ENCODE data around the gene CITED1. TPM values are rescaled to one million over a fixed set of nuclear protein-coding genes. Genes with fewer than 3 reads are reported as not detected.

The CITED1 gene
- total RNA-seq, 2 experiments from 2014 or later = not detected

DNA sequence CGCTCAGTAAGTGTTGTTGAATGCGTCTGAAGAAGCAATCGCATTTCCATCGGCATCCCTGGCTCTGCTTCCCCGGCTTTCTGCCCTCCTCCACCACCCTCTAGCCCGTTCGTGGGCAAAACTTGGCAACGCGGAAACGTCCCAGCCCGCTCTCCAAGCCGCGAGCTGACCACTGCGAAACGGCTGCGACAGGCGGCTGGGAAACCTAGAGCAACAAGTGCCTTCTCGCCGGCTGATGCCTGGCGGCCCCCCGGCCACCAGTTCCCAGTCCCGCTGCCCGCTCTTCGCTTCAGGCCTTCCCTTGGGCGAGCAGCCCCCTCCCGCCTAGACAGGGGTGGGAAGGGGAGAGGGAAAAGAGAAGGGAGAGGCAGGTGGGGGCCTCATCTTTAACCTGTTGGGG, 837 bp downstream of the CITED1 start:
- H3K27me3 Mint-ChIP-seq = peaks cover 77% of the 10 kb centered on the region
- H3K4me3 Mint-ChIP-seq = peak overlapping the region; percentile 19
- CTCF ChIA-PET = no interaction called here
- H3K9me3 Mint-ChIP-seq = no peaks in the 10 kb centered on the region
- H3K4me1 Mint-ChIP-seq = peaks cover 24% of the 10 kb centered on the region
- H3K36me3 Mint-ChIP-seq (ENCODE audit: low read depth) = no peaks in the 10 kb centered on the region
- POLR2A ChIA-PET = no interaction called here
- DNase-seq = no peak
- H3K27ac Mint-ChIP-seq = no peak overlapping the region

GRCh38 chrX:72301781-72302180, 3.9 kb downstream of the CITED1 start:
- ChIA-PET CTCF (interaction anchor here (1.1 kb wide), 1 partner anchor 25 kb away, joined by 3 read pairs; the partner anchor contains the start of gene RPS4X), POLR2A (no interaction called here)
- Mint-ChIP-seq H3K27ac (no peak overlapping the region), H3K27me3 (peaks cover 63% of the 10 kb centered on the region), H3K9me3 (no peaks in the 10 kb centered on the region), H3K36me3 (ENCODE audit: low read depth) (no peaks in the 10 kb centered on the region), H3K4me3 (no peak overlapping the region), H3K4me1 (peaks cover 12% of the 10 kb centered on the region)
- DNase-seq = no peak

DNA sequence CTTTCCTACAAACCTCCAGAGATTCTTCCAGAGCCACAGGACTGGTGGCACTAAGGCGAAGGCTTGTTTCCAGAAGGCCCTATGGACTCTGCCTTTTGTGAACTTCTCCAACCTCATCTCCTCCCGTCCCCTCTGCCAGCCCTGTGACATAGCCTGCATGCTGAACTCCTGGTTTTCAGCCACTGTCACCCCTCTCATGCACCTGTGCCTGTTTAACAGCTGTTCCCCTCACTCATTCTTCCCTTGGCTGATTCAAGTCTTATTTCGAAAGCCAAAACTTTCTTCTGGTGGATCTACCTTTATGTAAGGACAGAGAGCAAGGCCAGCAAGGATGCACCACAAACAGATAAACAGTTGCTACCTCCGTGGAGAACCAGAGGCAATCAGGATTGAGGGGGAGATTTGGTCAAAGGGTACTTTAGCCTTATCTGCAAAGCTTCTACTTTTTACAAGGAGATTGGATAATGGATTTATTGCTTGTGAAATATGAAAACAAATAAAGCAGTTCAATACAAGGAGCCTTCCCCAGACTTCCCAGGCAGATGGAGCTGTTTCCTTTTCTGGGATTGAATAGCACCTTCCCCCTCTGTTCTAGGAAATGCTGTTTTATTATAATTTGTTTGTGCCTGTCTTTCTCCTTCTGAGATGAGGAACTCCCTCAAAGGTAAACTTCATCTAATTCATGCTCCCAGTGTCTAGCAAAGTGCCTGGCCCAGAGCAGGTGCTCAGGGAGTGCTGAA, 5.7 kb downstream of the CITED1 start:
- H3K36me3 Mint-ChIP-seq (ENCODE audit: low read depth) = no peaks in the 10 kb centered on the region
- ChIA-PET POLR2A (no interaction called here), CTCF (interaction anchor here (0.5 kb wide), 1 partner anchor 903 kb away, joined by 3 read pairs; no protein-coding TSS in a partner anchor)
- H3K9me3 Mint-ChIP-seq = no peaks in the 10 kb centered on the region
- H3K27ac Mint-ChIP-seq = no peak overlapping the region
- no peak overlapping the region for H3K4me3 Mint-ChIP-seq
- peaks cover 5% of the 10 kb centered on the region for H3K4me1 Mint-ChIP-seq
- H3K27me3 Mint-ChIP-seq = peaks cover 63% of the 10 kb centered on the region
- DNase-seq = no peak

- DNase-seq = no peak
- no peaks in the 10 kb centered on the region for H3K9me3 Mint-ChIP-seq
- POLR2A ChIA-PET = no interaction called here
- H3K27me3 Mint-ChIP-seq = peaks cover 47% of the 10 kb centered on the region
- H3K4me3 Mint-ChIP-seq = no peak overlapping the region
- H3K36me3 Mint-ChIP-seq (ENCODE audit: low read depth) = no peaks in the 10 kb centered on the region
- H3K4me1 Mint-ChIP-seq = no peaks in the 10 kb centered on the region
- CTCF ChIA-PET = interaction anchor here (1.2 to 2.1 kb wide), 2 partner anchors 20 to 275 kb away, joined by 3 to 11 read pairs; partner anchors contain the start of gene RPS4X
- no peak overlapping the region for H3K27ac Mint-ChIP-seq
Measured at GRCh38 chrX:72297953-72298730, 7.6 kb downstream of the CITED1 start.

DNA sequence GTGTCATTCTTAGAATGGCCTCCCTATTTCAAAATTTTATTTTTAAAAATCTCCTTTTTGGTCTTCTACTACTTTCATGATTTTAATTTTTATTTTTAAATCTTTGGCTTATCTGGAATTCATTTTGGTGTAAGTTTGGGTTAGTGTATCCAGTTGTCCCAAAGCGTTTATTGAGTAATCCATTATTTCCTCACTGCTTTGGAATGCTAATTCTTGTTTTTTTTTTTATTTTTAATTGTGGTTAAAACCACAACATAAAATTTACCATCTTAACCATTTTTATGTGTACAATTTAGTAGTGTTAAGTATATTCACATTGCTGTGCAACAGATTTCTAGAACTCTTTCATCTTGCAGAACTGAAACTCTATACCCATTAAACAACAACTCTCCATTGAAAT, 8.7 kb downstream of the CITED1 start:
- no peaks in the 10 kb centered on the region for H3K4me1 Mint-ChIP-seq
- H3K4me3 Mint-ChIP-seq = no peak overlapping the region
- no peaks in the 10 kb centered on the region for H3K9me3 Mint-ChIP-seq
- DNase-seq = no peak
- H3K27me3 Mint-ChIP-seq = peaks cover 38% of the 10 kb centered on the region
- CTCF ChIA-PET = interaction anchor here (2.1 kb wide), 1 partner anchor 19 kb away, joined by 11 read pairs; the partner anchor contains the start of gene RPS4X
- POLR2A ChIA-PET = no interaction called here
- no peak overlapping the region for H3K27ac Mint-ChIP-seq
- H3K36me3 Mint-ChIP-seq (ENCODE audit: low read depth) = no peaks in the 10 kb centered on the region

DNA sequence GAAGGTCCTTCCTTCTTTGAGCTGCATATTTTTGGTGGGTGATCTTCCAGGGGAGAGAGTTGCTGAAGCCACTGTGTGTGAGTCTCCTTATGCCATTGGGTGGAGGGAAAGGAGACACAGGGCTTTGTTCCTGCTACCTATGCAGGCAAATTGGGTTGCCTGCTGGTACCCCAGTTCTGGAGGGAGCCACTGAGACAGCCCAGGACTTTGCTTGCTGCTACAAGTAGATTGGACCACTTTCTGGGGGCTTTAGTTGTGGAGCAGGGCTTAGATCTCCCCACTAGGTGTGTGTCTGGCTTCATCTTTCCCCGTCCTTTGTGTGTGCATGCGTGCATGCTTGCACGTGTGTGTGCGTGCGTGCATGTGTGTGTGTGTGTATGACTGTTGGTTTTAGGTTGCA, 10.0 kb downstream of the CITED1 start:
- CTCF ChIA-PET = interaction anchor here (0.9 kb wide), 1 partner anchor 50 kb away, joined by 4 read pairs; no protein-coding TSS in a partner anchor

DNA sequence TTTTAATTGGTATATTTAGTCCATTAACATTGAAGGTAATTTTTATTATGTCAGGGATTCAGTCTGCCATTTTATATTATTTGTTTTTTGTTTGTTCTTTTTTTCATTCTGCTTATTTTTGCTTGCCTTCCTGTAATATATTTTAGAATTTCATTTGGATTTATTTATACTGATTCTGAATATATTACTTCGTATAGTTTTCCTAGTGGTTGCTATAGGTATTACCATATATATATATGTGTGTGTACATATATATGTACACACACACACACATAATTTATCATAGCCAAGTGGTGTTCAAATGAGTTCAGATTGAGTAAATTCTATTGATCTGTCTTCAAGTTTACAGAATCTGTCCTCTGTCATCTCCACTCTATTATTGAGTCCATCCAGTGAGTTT, 11.2 kb downstream of the CITED1 start:
- DNase-seq = no peak
- H3K27me3 Mint-ChIP-seq = peaks cover 28% of the 10 kb centered on the region
- POLR2A ChIA-PET = no interaction called here
- no peak overlapping the region for H3K4me3 Mint-ChIP-seq
- CTCF ChIA-PET = no interaction called here
- H3K27ac Mint-ChIP-seq = no peak overlapping the region
- H3K9me3 Mint-ChIP-seq = no peaks in the 10 kb centered on the region
- no peaks in the 10 kb centered on the region for H3K4me1 Mint-ChIP-seq
- H3K36me3 Mint-ChIP-seq (ENCODE audit: low read depth) = no peaks in the 10 kb centered on the region

More for the DNA sequence above, 10.0 kb downstream of the CITED1 start:
- no peak overlapping the region for H3K27ac Mint-ChIP-seq
- no peak for DNase-seq
- no peaks in the 10 kb centered on the region for H3K9me3 Mint-ChIP-seq
- no peaks in the 10 kb centered on the region for H3K4me1 Mint-ChIP-seq
- H3K36me3 Mint-ChIP-seq (ENCODE audit: low read depth) = no peaks in the 10 kb centered on the region
- H3K27me3 Mint-ChIP-seq = peaks cover 34% of the 10 kb centered on the region
- H3K4me3 Mint-ChIP-seq = no peak overlapping the region
- POLR2A ChIA-PET = no interaction called here

- Mint-ChIP-seq H3K36me3 (ENCODE audit: low read depth) (no peaks in the 10 kb centered on the region), H3K9me3 (no peaks in the 10 kb centered on the region), H3K4me3 (no peak overlapping the region), H3K27ac (no peak overlapping the region), H3K27me3 (peaks cover 16% of the 10 kb centered on the region), H3K4me1 (peaks cover 8% of the 10 kb centered on the region)
- POLR2A ChIA-PET = no interaction called here
- no peak for DNase-seq
- CTCF ChIA-PET = no interaction called here
Measured at GRCh38 chrX:72282302-72282701, 23.4 kb downstream of the CITED1 start.

DNA sequence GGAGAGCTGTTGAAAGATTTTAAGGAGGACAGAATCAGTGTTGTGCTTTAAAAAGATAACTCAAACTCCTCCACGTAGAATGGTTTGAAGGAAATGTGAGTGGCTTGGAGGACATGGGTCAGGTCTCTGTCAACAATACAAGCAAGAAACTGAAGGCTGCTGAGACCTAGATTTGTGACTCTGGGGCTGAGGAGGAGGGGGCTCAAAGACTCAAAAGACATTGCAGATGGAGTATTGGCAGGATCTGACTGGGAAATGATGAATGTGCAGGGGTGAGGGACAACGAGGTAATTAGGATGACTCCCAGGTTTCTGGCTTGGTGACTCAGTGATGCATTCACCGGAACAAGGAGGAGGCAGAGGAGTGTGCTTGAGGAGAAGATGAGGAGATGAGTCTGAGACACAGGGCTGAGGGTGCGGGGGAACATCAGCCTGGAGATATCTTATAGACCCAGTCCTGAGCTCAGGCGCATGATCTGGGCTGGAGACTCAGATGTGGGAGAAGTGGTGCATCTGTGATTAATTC, 25.3 kb downstream of the CITED1 start:
- no peak for DNase-seq
- peaks cover 14% of the 10 kb centered on the region for H3K4me1 Mint-ChIP-seq
- no peak overlapping the region for H3K27ac Mint-ChIP-seq
- POLR2A ChIA-PET = no interaction called here
- no peak overlapping the region for H3K4me3 Mint-ChIP-seq
- peaks cover 7% of the 10 kb centered on the region for H3K36me3 Mint-ChIP-seq (ENCODE audit: low read depth)
- H3K9me3 Mint-ChIP-seq = no peaks in the 10 kb centered on the region
- H3K27me3 Mint-ChIP-seq = peaks cover 16% of the 10 kb centered on the region
- CTCF ChIA-PET = interaction anchor here (1.1 to 4.9 kb wide), 3 partner anchors 13 to 18 kb away, joined by 3 to 35 read pairs (median 11); no protein-coding TSS in a partner anchor

DNA sequence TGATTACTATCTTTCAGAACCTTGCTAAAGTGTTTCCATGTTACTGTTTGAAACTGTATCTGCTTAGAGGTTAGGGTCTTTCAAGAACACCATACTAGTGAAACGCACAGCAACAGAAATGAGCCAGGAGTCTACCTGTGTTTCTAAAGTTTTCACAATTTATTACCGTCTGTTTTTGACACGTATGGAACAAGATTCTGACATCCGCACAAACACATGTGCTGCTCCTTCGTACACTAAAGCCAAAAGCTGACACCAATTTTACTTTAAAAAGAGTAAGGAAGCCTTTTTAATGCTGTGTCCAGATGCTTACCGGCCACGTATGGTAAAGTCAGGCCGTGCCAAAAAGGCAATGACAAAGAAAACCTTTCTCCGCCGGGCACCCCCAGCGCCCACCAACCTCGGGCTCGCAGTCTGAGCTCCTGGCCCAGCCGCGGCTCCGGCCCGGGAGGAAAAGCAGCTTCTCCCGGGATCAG, 29.2 kb downstream of the CITED1 start:
- ChIA-PET CTCF (interaction anchor here (0.6 to 4.9 kb wide), 19 partner anchors 9 to 377 kb away, joined by 3 to 35 read pairs (median 4); partner anchors contain the start of genes PIN4 and RTL5), POLR2A (interaction anchor here (0.6 kb wide), 1 partner anchor 358 kb away, joined by 6 read pairs; no protein-coding TSS in a partner anchor)
- DNase-seq = no peak
- H3K27ac Mint-ChIP-seq = peak overlapping the region; percentile 88
- H3K36me3 Mint-ChIP-seq (ENCODE audit: low read depth) = peaks cover 41% of the 10 kb centered on the region
- H3K27me3 Mint-ChIP-seq = peaks cover 14% of the 10 kb centered on the region
- H3K4me3 Mint-ChIP-seq = peak overlapping the region; percentile 81
- peaks cover 51% of the 10 kb centered on the region for H3K4me1 Mint-ChIP-seq
- H3K9me3 Mint-ChIP-seq = no peaks in the 10 kb centered on the region

GRCh38 chrX:72274526-72274925, 31.2 kb downstream of the CITED1 start:
- peaks cover 55% of the 10 kb centered on the region for H3K4me1 Mint-ChIP-seq
- peak overlapping the region; percentile 72 for H3K27ac Mint-ChIP-seq
- H3K27me3 Mint-ChIP-seq = peaks cover 5% of the 10 kb centered on the region
- H3K36me3 Mint-ChIP-seq (ENCODE audit: low read depth) = peaks cover 46% of the 10 kb centered on the region
- H3K9me3 Mint-ChIP-seq = no peaks in the 10 kb centered on the region
- peak overlapping the region; percentile 81 for H3K4me3 Mint-ChIP-seq
- ChIA-PET CTCF (no interaction called here), POLR2A (no interaction called here)
- no peak for DNase-seq

GRCh38 chrX:72273718-72274117, 32.0 kb downstream of the CITED1 start:
- Mint-ChIP-seq H3K27me3 (no peaks in the 10 kb centered on the region), H3K36me3 (ENCODE audit: low read depth) (peaks cover 46% of the 10 kb centered on the region), H3K4me1 (peaks cover 55% of the 10 kb centered on the region), H3K4me3 (peak overlapping the region; percentile 81), H3K27ac (no peak overlapping the region), H3K9me3 (no peaks in the 10 kb centered on the region)
- ChIA-PET CTCF (no interaction called here), POLR2A (no interaction called here)
- DNase-seq = no peak

DNA sequence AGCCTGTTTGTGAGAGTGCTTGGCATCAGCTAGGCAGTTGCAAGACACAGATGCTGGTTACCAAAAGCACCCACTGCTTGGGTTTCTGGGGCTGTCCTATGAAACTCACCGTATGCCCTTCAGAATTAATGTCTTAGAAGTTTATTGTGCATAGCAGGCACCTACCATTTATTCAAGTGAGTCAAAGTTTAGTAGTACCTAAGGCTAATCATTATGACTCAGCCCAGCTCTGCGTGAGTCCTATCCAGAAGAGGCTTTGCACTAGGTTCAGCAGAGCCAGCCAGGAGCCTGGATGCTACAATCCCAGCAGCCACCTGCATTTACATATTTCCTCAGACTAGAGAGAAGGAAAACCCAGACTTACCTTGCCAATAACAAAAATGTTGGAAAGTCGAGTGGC, 32.8 kb downstream of the CITED1 start:
- Mint-ChIP-seq H3K27ac (no peak overlapping the region), H3K9me3 (no peaks in the 10 kb centered on the region), H3K27me3 (no peaks in the 10 kb centered on the region), H3K4me3 (no peak overlapping the region), H3K4me1 (peaks cover 53% of the 10 kb centered on the region), H3K36me3 (ENCODE audit: low read depth) (peaks cover 48% of the 10 kb centered on the region)
- no peak for DNase-seq
- POLR2A ChIA-PET = no interaction called here
- CTCF ChIA-PET = no interaction called here
